ENCODE measurements around the gene KLHL17.

KLHL17 gene

GRCh38 chr1:960363-961131 lies at the start of gene KLHL17:
Gene KLHL17, plus strand, starts transcription at chr1:960584. Its CDS starts 110 bp downstream, at chr1:960694.
- DNase-seq (ENCODE audit: low read depth in 2 of 2), result peak; percentile 80 to 81

- no peak for DNase-seq (ENCODE audit: low read depth in 2 of 2)
Observed at GRCh38 chr1:910881-911721, 49.3 kb upstream of the KLHL17 start.

- no peak for DNase-seq (ENCODE audit: low read depth in 2 of 2)
Observed at GRCh38 chr1:911875-912739, 48.3 kb upstream of the KLHL17 start.

GRCh38 chr1:912740-913301 lies 47.6 kb upstream of the KLHL17 start:
- no peak for DNase-seq (ENCODE audit: low read depth in 2 of 2)

GRCh38 chr1:913491-914130 lies 46.8 kb upstream of the KLHL17 start:
- DNase-seq (ENCODE audit: low read depth in 2 of 2), result no peak

- no peak for DNase-seq (ENCODE audit: low read depth in 2 of 2)
Observed at GRCh38 chr1:914131-914890, 46.1 kb upstream of the KLHL17 start.

- DNase-seq (ENCODE audit: low read depth in 2 of 2), result no peak
Observed at GRCh38 chr1:914891-915280, 45.5 kb upstream of the KLHL17 start.

- DNase-seq (ENCODE audit: low read depth in 2 of 2), result no peak
Observed at GRCh38 chr1:915295-916172, 44.9 kb upstream of the KLHL17 start.

GRCh38 chr1:916173-917075 lies 44.0 kb upstream of the KLHL17 start:
- DNase-seq (ENCODE audit: low read depth in 2 of 2), result no peak

GRCh38 chr1:917076-917459 lies 43.3 kb upstream of the KLHL17 start:
- no peak for DNase-seq (ENCODE audit: low read depth in 2 of 2)

GRCh38 chr1:917466-918091 lies 42.8 kb upstream of the KLHL17 start:
- DNase-seq (ENCODE audit: low read depth in 2 of 2), result no peak

GRCh38 chr1:918353-918752 lies 42.0 kb upstream of the KLHL17 start:
- no peak for DNase-seq (ENCODE audit: low read depth in 2 of 2)

- DNase-seq (ENCODE audit: low read depth in 2 of 2), result no peak
Observed at GRCh38 chr1:918843-919242, 41.5 kb upstream of the KLHL17 start.

- DNase-seq (ENCODE audit: low read depth in 2 of 2), result no peak
Observed at GRCh38 chr1:919271-919872, 41.0 kb upstream of the KLHL17 start.

GRCh38 chr1:920010-920409 lies 40.4 kb upstream of the KLHL17 start:
- DNase-seq (ENCODE audit: low read depth in 2 of 2), result no peak

- DNase-seq (ENCODE audit: low read depth in 2 of 2), result no peak
Observed at GRCh38 chr1:920521-920920, 39.9 kb upstream of the KLHL17 start.

- DNase-seq (ENCODE audit: low read depth in 2 of 2), result no peak
Observed at GRCh38 chr1:921011-921837, 39.2 kb upstream of the KLHL17 start.

Measured in stimulated activated CD8-positive, alpha-beta memory T cell treated with anti-CD3 and anti-CD28 coated beads, Interleukin-2, amount 100 ng/mL, for 48 hours (primary cell).